HG03103 (cell line): ENCODE measurements around the gene LINC01488.

Experiments used
- ATAC-seq: cut with Tn5 transposase; IDR thresholded peaks from one replicate; pipeline ENCODE4 v1.9.1; 2021; ENCODE audit warnings: low read depth; ENCODE audit not compliant: unreplicated experiment

Gene LINC01488

DNA sequence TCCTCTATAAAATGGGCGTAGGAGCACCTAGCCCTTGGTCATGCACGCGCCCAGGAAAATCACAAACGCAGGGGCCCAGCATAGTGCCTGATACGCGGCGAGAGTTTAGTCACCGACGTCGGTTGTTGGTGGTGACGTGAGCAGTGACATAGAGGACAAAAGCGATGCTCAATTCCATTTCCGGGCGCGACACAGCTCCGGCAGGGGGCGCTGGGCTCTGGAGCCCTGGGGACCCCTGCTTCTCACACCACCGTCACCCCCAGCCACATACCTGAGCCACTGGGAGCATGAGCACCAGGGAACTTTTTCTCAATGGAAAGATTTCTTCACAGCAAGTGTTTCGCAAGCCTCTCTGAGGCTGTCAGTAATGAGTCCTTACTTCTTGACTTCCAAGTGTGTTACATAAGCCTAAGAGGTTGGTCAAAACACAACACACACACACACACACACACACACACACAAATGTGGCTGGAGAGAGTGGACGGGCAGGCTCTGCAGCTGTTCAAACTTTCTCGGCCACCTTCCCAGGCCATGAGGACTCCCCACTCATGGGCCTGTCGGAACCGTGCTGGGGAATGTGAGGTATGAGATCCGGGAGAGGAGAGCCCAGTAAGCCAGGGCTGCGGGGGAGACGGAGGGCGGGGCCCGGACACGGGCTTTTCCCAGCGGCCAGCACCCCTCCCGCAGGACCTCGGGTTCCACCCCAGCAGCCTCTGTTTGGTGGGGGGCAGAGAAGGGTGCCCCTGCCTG, 36.9 kb upstream of the LINC01488 start:
- no peak for ATAC-seq

DNA sequence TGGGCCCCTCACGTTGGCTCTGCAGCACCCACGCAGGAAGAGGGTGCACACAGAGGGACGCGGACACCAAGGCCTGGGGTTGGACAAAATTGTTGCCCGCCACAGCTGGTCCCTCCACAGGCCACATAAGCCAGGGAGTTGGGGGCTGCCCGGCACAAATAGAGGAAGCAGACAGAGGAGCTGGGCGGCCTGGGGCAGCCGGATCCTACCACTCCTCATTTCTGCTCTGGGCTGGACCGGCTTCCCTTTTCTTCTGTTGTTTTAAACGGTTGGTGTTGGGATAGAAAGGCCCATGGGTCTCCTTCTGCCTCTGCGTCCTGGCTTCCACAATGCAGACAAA, 36.4 kb upstream of the LINC01488 start:
- ATAC-seq = no peak

DNA sequence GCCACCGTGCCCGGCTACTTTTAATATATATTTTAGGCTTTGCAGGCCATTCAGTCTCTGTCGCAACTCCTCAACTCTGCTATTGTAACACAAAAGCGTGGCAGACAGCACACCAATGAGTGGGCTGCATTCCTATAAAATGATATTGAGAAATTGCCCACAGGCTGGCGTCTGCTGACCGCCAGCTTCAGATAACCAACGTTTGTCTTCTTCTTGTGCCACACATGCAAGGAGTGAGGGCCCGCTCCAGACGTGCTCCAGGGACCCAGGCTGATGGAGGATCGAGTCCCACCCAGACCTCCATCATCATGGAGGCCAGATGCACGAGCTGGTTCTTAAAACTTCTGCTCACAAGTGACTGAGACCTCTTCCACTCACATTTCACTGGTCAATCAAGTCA, 35.4 kb upstream of the LINC01488 start:
- ATAC-seq = no peak

DNA sequence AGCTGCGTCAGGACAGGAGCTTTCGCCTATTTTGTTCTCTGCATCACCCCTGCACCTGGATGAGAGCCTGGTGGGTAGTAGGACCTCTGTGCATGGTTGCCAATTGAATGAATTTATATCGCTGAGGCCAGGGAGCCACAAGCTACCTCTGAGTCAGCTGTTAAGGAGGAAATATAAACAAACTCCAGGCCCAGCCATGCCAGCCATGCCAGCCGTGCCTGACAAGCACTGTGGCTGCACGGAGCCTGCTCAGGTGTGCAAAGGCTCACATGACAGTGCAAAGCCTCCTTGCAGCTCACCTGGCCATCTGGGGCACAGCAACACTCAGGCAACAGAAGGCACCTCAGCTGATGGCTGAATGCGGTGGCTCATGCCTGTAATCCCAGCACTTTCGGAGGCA, 33.7 kb upstream of the LINC01488 start:
- ATAC-seq = no peak

DNA sequence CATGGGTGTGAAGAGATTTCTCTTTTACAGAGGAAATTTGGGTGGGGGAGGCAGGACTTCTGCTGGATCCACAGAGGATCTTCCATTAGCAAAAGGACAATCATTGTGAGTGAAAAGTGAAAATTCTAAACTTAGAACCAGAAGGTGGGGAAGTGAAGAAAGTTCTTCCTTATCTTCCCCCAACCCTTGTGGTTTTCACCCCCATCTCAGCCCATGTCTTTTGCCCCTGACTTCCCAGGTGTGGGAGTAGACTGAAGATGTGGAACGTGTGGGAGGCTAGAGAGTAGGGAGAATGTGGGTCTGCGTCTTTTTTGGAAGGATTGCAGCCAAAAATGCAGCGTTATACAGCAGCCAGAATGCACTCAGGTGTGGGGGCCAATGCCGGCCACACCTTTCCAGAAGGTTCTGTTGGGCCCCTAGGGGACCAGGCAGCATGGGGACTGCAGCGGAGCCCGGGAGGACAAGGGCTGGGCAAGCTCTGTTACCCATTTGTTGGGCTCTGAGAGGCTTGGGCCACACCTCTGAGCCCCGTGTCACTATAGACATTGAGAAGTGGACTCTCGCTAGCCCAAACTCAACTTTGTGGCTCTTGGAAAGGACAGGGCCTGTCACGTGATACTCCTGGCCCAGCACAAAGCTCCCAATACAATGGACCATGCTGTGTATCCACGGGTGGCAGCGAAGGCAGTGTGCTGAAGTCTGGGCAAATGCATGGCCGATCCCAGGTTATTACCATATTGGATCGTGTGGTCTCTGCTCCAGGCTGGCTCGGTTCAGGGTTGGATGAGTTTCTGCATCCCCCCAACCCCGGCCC, 32.8 kb upstream of the LINC01488 start:
- ATAC-seq = no peak

DNA sequence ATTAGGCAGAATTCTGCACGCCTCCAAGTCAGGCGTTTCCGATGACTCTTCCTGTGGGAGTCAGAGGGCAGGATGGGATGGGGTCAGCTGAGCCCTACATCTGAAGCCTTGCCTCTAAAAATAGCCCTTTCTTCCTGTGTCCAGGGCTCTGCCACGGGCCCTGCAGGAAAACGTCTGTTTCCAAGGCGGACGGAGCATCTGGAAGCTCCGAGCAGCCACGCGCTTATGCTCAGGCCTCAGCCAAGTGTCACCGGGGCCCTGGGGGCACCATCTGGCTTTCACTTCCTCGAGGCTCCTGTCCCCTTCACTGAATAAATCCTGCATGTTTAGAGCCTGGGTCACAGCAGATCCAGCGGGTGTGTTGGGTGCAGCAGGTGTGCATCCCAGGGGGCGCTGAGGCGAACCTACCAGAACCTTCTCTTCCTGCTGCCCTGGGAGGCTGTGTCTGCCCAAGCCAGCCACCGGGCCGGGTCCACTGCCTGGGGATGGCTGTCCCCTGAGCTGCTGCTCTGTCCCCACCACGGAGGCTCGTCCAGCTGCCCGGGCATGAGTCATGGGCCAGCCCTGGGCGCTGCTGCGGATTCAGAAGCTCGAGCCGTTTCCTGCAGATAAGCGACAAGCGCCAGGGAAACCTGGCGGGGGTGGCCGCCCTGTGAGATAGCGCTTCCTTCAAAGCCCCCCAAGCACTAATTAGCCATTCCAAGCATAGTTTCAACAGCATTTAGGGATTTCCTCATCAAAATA, 32.0 kb upstream of the LINC01488 start:
- no peak for ATAC-seq

DNA sequence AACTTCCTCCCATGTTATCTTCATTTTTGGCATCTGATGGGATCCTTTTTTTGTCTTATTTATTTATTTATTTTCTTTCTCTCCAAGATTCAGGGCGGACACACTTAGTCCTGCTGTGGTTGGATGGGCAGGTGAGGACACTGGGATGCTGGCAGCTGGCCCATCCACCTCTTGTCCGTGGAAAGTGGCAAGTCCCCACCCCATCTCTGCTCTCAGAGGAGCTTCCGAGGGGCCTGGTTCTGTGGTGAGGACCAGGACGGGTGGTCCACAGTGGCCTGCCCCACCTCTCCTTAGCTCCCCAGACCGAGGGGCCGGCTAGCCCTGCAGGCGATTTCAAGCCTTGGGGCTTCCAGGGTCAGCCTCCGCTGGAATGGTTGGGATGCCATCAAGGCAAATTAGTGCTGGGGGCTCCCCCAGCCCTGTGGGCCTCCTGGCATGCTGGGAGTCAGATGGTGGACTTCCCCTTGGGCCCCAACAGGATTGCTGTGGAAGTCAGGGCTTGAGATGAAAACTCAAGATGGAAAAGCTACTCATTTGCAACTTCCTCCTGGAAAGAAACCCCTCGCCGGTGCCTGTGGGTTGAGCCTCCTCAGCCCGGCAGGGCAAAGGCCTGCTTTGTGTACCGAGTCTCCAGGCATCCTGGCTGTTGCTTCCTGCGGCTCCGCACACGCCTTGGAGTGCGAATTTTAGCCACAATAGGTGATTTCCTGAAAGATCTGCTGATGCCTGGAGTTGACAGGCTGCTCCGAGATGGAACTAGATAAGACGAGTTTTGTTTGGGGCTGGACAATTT, 31.2 kb upstream of the LINC01488 start:
- no peak for ATAC-seq

DNA sequence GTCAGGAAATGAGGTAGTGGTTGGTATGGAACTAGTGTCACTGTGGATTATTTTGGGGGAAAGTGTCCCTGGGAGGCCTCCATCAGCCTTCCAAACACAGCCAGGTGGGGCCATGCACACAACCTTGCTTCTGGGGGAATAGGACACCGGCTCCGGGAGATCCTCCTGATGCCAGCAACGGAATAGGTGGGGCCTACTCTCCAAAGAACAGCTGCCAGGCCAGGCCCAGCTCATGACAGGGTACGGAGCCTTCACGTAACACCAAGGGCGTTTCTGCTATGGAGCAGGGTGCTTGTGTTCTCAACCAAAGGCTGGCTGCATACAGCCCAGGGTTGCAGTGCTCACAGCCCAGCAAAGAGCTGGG, 30.6 kb upstream of the LINC01488 start:
- no peak for ATAC-seq

DNA sequence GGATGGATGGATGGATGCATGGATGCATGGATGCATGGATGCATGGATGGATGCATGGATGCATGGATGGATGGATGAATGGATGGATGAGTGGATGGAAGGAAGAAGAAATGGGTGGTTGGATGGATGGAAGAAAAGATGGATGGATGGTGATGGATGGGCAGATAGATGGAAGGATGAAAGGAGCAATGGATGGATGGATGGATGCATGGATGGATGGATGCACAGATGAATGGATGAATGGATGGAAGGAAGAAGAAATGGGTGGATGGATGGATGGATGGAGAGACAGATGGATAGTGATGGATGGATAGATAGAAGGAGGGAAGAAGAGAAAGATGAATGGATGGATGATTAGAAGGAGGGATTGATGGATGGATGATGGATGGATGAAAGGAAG, 30.2 kb upstream of the LINC01488 start:
- ATAC-seq = no peak

DNA sequence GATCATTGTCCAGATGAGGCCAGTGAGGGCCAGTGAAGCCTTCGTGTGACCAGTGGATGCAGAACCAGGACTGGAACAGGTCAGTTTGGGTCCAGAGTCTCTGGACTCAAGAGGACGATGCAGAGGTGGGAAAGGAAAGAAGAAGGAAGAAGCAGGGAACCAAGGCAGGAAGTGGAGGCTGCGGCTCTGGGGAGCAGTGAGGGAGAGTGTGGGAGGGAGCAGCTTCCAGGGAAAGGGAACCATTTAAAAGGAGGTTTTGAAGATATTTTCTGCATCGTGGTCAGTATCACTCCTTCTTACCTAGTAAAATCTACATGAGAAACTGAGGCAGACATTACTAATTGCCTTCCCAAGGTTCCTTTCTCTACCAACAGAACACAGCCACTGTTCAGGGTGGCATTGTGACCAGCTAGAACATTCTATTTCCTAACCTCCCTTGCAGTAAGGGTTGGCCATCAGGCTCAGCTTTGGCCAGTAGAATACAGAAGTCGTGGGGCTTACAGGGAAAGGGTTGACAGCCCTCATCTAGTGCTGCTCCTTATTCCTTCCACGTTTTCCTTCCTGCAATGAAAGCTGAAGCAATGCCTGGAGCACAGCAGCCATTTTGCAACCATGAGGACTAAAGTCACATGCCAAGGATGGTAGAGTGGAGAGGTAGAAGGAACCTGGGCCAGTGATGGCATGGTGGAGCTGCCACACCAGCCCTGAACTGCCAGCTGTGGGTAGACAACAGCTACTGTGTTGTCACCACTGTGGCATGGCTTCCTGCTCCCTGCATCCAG, 29.1 kb upstream of the LINC01488 start:
- no peak for ATAC-seq

DNA sequence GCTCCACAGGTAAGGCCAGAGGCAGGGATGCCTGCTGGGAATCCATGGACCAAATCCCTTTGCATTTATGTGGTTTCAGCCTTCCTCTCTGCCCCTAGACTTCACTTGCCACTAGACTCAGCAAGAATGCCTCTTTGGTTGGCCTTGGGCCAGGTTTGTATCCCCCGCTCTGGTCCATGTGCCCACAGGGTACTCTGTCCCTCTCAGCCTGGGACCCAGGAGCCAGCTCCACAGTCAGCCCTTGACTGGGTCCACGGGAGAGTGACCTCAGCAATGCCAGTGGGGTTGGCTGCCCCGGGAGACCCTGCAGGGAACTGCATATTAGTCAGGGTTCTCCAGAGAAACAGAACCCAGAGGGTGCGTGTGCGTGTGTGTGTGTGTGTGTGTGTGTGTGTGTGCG, 28.3 kb upstream of the LINC01488 start:
- ATAC-seq = no peak

DNA sequence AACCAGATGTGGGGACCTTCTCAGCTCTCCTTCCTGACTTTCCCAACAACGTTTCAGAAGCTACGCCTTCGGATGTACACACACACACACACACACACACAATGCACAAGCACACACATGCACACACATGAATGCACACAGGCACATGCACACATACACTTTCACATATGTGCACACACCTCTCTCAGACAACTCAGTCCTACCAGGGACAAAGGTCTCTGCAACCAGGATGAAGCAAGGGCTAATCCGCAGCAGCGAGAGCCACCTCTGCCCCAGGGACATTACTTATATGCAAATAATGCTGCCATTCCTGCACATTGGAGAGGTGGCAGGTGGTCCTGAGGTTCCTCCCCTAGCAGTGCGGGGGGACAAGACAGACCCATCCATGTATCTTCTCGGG, 27.4 kb upstream of the LINC01488 start:
- ATAC-seq = no peak

DNA sequence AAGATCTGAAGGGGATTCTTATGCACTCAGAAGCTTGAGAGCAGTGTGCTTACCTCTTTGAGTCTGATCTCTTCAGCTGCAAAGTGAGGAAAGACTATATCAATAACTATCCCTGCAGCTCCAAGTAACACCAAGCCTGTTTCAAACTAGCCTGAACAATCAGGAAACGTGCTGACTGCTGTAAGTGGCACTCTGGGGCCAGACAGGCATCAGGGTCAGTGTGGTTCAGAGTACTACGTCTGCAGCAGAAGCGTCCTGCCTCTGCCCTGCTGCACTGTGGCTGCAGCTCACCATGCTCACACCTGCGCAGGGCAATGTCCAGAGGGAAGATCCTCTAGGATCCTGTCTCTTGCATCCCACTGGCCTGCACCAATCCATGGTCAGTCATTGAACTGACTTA, 25.5 kb upstream of the LINC01488 start:
- no peak for ATAC-seq

DNA sequence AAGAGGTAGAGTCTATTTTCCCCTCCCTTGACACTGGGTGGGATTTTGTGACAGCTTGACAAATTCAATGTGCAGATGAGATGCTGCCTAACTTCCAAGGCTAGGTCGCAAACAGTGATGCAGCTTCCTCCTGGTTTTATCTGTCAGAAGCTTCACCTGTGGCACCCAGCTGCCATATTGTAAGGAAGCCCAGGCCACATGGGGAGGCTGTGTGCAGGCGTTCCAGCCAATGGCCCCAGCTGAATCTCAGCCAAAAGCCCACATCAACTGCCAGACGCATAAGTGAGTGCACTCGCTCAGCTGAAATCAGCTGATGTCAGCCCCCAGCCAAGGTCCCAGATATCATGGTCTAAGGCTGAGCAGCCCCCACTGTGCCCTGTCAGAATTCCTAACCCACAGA, 24.8 kb upstream of the LINC01488 start:
- no peak for ATAC-seq

DNA sequence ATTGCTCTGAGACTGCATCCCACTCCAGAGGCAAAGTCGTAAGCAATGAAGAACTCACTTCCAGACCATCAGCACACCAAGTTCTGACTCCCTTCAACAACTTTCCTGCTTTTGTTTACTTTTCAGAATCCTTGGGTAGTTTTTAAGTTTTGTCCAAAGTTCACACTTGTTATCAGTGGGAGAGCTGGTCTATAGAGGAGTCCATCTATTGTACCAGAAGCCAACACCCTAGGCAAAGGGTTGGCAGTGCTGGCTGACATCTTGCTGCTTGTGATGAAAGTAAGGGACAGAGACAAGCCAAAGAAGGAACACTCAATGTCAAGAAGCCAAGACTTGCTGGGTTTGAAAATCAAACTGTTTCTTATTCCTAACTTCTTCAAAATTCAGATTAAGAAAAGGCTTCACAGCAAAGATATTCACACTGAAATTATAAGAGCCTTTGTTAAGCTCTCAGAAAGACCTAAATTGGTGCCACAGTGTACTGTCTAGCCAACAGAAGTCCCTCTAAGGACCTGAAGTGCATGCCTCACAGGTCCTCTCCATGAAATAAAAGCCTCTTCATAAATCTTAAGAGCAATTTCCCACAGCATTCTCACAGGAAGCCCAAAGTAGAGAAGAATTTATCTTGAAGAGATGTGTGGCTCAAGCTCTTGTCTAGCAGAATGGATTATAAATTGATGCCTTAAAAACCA, 21.5 kb upstream of the LINC01488 start:
- no peak for ATAC-seq

DNA sequence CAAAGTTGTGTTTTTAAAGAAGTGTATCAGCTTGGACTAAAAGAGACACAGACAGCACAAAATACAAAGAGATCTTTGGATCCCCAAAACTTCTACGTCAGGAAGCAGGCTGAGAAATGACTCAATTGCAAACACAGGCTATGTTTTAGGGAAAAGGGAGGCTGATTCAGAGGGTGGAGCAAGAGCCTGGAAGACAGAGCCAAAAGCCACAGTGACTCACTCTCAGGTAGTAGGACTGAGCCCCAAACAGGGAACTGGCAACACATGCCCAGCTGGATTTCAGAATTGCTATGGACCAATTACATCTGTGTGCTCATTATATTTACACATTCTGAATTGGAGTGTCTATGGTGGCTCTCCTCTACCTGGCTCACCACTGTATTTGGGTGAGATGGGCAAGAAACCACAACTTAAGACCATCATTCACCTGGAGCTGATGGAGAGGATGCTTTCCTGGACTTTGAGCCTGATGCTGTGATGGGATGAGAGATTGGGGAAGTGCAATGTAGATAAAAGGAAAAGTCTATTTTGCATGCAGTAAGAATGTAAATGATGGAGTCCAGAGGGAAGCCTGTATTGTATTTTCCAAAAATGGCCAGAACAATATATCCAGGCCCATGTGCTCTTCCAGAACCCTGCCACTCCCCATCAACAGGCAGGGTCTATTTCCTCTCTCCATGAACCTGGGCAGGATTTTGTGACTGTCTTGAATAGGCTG, 20.8 kb upstream of the LINC01488 start:
- ATAC-seq = no peak

DNA sequence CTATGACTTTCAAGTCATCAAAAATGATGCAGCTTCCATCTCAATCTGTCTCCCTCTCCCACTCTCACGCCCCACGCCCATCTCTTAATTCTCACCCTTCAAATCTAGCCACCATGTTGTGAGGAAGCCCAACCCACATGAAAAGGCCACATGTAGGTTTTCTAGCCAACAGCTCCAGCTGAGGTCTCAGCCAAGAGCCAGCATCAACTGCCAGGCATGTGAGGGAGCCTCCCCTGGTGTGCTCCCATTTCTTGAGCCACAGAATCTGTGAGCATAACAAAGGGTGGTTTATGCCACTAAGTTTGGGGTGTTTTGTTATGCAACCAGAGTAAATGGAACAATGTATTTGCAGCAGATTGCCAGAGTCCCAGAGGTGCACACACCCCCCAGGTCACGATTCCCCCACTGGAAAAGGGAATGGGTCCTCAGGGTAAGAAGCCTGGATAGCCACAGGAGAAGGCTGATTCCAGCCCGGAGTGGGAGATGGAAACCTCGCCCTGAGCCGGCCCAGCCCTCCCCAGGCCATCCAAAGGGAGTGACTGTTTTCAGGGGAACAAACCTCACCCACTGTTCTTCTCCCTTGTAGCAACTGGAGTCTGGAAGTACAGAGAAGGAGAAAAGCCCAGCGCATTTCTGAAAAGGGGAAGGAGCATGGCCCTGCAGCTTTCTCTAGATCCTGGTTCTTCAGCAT, 20.0 kb upstream of the LINC01488 start:
- no peak for ATAC-seq
